HEK293 (cell line): ENCODE data around the gene FGFR4.

Experiments
- CTCF ChIA-PET: fragments of 350-600 bp; formaldehyde crosslinking; extraction: SDS; loops from one replicate; lab custom pipeline; 2021; ENCODE audit warnings: antibody characterized with exemption; lab: Yijun Ruan, JAX
- POLR2A ChIA-PET: fragments of 300-600 bp; formaldehyde crosslinking; extraction: SDS; loops from one replicate; lab custom pipeline; 2020; ENCODE audit warnings: antibody characterized with exemption, inconsistent platforms; lab: Yijun Ruan, JAX
- H3K27ac ChIP-seq: fragments of 200-500 bp; sonication (Bioruptor generic); 2 replicates; pipeline ENCODE4 v1.5.1; 2014; ENCODE audit warnings: low read depth, low read length, control low read depth, inconsistent platforms; ENCODE audit errors: extremely low read depth
- H3K36me3 ChIP-seq, 2 experiments: fragments of 200-500 bp in 1 of 2; sonication (Bioruptor generic) in 1 of 2; 1 replicate in 1 of 2; 2 replicates in 1 of 2; pipeline ENCODE4 v1.5.1; 2014 to 2017; ENCODE audit warnings: inconsistent platforms in 2 of 2, low read length in 2 of 2; ENCODE audit not compliant: control insufficient read depth in 2 of 2, insufficient read depth in 1 of 2
- H3K4me1 ChIP-seq: fragments of 200-500 bp; sonication (Bioruptor generic); 2 replicates; pipeline ENCODE4 v1.5.1; 2014; ENCODE audit warnings: mild to moderate bottlenecking, low read length, inconsistent platforms; ENCODE audit not compliant: control insufficient read depth, insufficient read depth
- H3K4me3 ChIP-seq: 2 replicates; pipeline ENCODE4 v1.5.1; 2011; ENCODE audit warnings: low read depth, mild to moderate bottlenecking, control low read depth, low read length, moderate library complexity
- H3K9me3 ChIP-seq: fragments of 200-500 bp; sonication (Bioruptor generic); 2 replicates; pipeline ENCODE4 v1.5.1; 2014; ENCODE audit warnings: low read depth, low read length, inconsistent platforms; ENCODE audit not compliant: control insufficient read depth, insufficient read depth
- BCL11B ChIP-seq: fragments of 450-650 bp; formaldehyde crosslinking; IDR thresholded peaks from 2 replicates; pipeline ENCODE4 v1.5.1; 2016; ENCODE audit warnings: low read depth, missing biosample characterization, missing genetic modification characterization
- HOXC10 ChIP-seq: sonication (generic); formaldehyde crosslinking; IDR thresholded peaks from 2 replicates; pipeline ENCODE4 v1.8.1; 2023; ENCODE audit warnings: mild to moderate bottlenecking, missing genetic modification reagents
- KLF9 ChIP-seq: fragments of 450-650 bp; formaldehyde crosslinking; IDR thresholded peaks from 2 replicates; pipeline ENCODE4 v1.5.1; 2016; ENCODE audit warnings: missing biosample characterization, missing genetic modification characterization, low read depth
- RBAK ChIP-seq: fragments of 450-650 bp; formaldehyde crosslinking; IDR thresholded peaks from 2 replicates; pipeline ENCODE4 v1.5.1; 2016; ENCODE audit warnings: missing biosample characterization, missing genetic modification characterization
- SCRT2 ChIP-seq: fragments of 450-650 bp; formaldehyde crosslinking; IDR thresholded peaks from 2 replicates; pipeline ENCODE4 v1.5.1; 2016; ENCODE audit warnings: missing biosample characterization, missing genetic modification characterization
- ZBTB17 ChIP-seq: fragments of 450-650 bp; formaldehyde crosslinking; IDR thresholded peaks from 2 replicates; pipeline ENCODE4 v1.5.1; 2016; ENCODE audit warnings: missing biosample characterization, missing genetic modification characterization
- ZBTB7A ChIP-seq: fragments of 450-650 bp; formaldehyde crosslinking; IDR thresholded peaks from 2 replicates; pipeline ENCODE4 v1.5.1; 2016; ENCODE audit warnings: low read depth, missing biosample characterization, missing genetic modification characterization
- ZFP3 ChIP-seq: fragments of 450-650 bp; formaldehyde crosslinking; IDR thresholded peaks from 2 replicates; pipeline ENCODE4 v1.5.1; 2016; ENCODE audit warnings: low read depth, missing biosample characterization, missing genetic modification characterization
- ZIC2 ChIP-seq: fragments of 450-650 bp; formaldehyde crosslinking; IDR thresholded peaks from 2 replicates; pipeline ENCODE4 v1.5.1; 2016; ENCODE audit warnings: missing biosample characterization, missing genetic modification characterization
- ZNF114 ChIP-seq: fragments of 450-650 bp; formaldehyde crosslinking; IDR thresholded peaks from 2 replicates; pipeline ENCODE4 v1.5.0; 2017; ENCODE audit warnings: missing biosample characterization, missing genetic modification characterization
- ZNF133 ChIP-seq: fragments of 450-650 bp; formaldehyde crosslinking; IDR thresholded peaks from 2 replicates; pipeline ENCODE4 v1.5.1; 2016; ENCODE audit warnings: missing biosample characterization, missing genetic modification characterization
- ZNF16 ChIP-seq: fragments of 450-650 bp; formaldehyde crosslinking; IDR thresholded peaks from 2 replicates; pipeline ENCODE4 v1.5.1; 2016; ENCODE audit warnings: low read depth, missing biosample characterization, missing genetic modification characterization
- ZNF174 ChIP-seq: fragments of 450-650 bp; formaldehyde crosslinking; IDR thresholded peaks from 2 replicates; pipeline ENCODE4 v1.5.0; 2017; ENCODE audit warnings: missing biosample characterization, mild to moderate bottlenecking, missing genetic modification characterization
- ZNF2 ChIP-seq: fragments of 450-650 bp; formaldehyde crosslinking; IDR thresholded peaks from 2 replicates; pipeline ENCODE4 v1.5.1; 2016; ENCODE audit warnings: missing biosample characterization, missing genetic modification characterization
- ZNF211 ChIP-seq: fragments of 450-650 bp; formaldehyde crosslinking; IDR thresholded peaks from 2 replicates; pipeline ENCODE4 v1.5.1; 2016; ENCODE audit warnings: low read depth, missing biosample characterization, missing genetic modification characterization
- ZNF214 ChIP-seq: fragments of 450-650 bp; formaldehyde crosslinking; IDR thresholded peaks from 2 replicates; pipeline ENCODE4 v1.5.1; 2017; ENCODE audit warnings: missing biosample characterization, mild to moderate bottlenecking, missing genetic modification characterization, borderline replicate concordance
- ZNF366 ChIP-seq: fragments of 450-650 bp; formaldehyde crosslinking; conservative IDR thresholded peaks from 2 replicates; pipeline ENCODE4 v1.5.1; 2016; ENCODE audit warnings: missing biosample characterization, missing genetic modification characterization
- ZNF404 ChIP-seq: fragments of 450-650 bp; formaldehyde crosslinking; IDR thresholded peaks from 2 replicates; pipeline ENCODE4 v1.5.1; 2017; ENCODE audit warnings: missing biosample characterization, missing genetic modification characterization
- ZNF433 ChIP-seq: fragments of 450-650 bp; formaldehyde crosslinking; IDR thresholded peaks from 2 replicates; pipeline ENCODE4 v1.5.1; 2016; ENCODE audit warnings: missing biosample characterization, missing genetic modification characterization, low read depth
- ZNF449 ChIP-seq: fragments of 450-650 bp; formaldehyde crosslinking; IDR thresholded peaks from 2 replicates; pipeline ENCODE4 v1.5.1; 2017; ENCODE audit warnings: missing biosample characterization, mild to moderate bottlenecking, missing genetic modification characterization, moderate library complexity
- ZNF585B ChIP-seq: fragments of 450-650 bp; formaldehyde crosslinking; IDR thresholded peaks from 2 replicates; pipeline ENCODE4 v1.5.1; 2016; ENCODE audit warnings: missing biosample characterization, missing genetic modification characterization
- ZNF626 ChIP-seq: fragments of 450-650 bp; sonication (Bioruptor Pico); formaldehyde crosslinking; IDR thresholded peaks from 2 replicates; pipeline ENCODE4 v1.5.1; 2018; ENCODE audit warnings: missing biosample characterization, missing genetic modification characterization, inconsistent platforms
- ZNF664 ChIP-seq: fragments of 450-650 bp; formaldehyde crosslinking; IDR thresholded peaks from 2 replicates; pipeline ENCODE4 v1.5.1; 2016; ENCODE audit warnings: missing biosample characterization, missing genetic modification characterization
- ZNF830 ChIP-seq: fragments of 450-650 bp; IDR thresholded peaks from 2 replicates; pipeline ENCODE4 v1.5.0; 2018; ENCODE audit warnings: missing biosample characterization, missing genetic modification characterization, low read depth, mild to moderate bottlenecking, moderate library complexity

The FGFR4 gene

GRCh38 chr5:177128551-177128981 lies 41.9 kb downstream of the FGFR4 start (continued):
- TF ChIP-seq ZNF664 (tag by site-specific recombination) (no peak), ZNF404 (tag by site-specific recombination) (no peak), ZNF174 (tag by site-specific recombination) (no peak), HOXC10 (CRISPR knock-in tag) (no peak), ZNF133 (tag by site-specific recombination) (no peak), ZNF2 (tag by site-specific recombination) (no peak), ZNF433 (no peak), ZIC2 (no peak), ZNF114 (tag by site-specific recombination) (no peak), ZNF16 (tag by site-specific recombination) (no peak)
- TF ChIP-seq, all 188 proteins: peak for 0

- TF ChIP-seq KLF9 (tag by site-specific recombination), result no peak
- TF ChIP-seq ZBTB17 (tag by site-specific recombination), result peak; percentile 35
- TF ChIP-seq, all 188 proteins: peak for 1
- ChIA-PET CTCF (interaction anchor here (1.0 kb wide), 1 partner anchor 17 kb away, joined by 3 read pairs; no protein-coding TSS in a partner anchor), POLR2A (interaction anchor here (0.6 kb wide), 1 partner anchor 13 kb away, joined by 3 read pairs; no protein-coding TSS in a partner anchor)
- H3K9me3 ChIP-seq, result no peaks in the 10 kb centered on the region
- H3K4me3 ChIP-seq, result no peak overlapping the region
- H3K4me1 ChIP-seq, result peaks cover 7% of the 10 kb centered on the region
- peaks cover 3 to 6% of the 10 kb centered on the region in 2 experiments for H3K36me3 ChIP-seq
- no peak overlapping the region for H3K27ac ChIP-seq
Measured at GRCh38 chr5:177130211-177131018, 43.7 kb downstream of the FGFR4 start.

- ChIA-PET POLR2A (interaction anchor here (0.5 kb wide), 1 partner anchor 402 kb away, joined by 3 read pairs; no protein-coding TSS in a partner anchor), CTCF (no interaction called here)
- Histone ChIP-seq H3K36me3 (peaks cover 8 to 12% of the 10 kb centered on the region in 2 experiments), H3K4me3 (no peak overlapping the region), H3K9me3 (no peaks in the 10 kb centered on the region), H3K27ac (no peak overlapping the region), H3K4me1 (peaks cover 12% of the 10 kb centered on the region)
- TF ChIP-seq ZNF211 (tag by site-specific recombination), result no peak
- no peak for TF ChIP-seq ZNF626
- TF ChIP-seq ZBTB7A (tag by site-specific recombination), result no peak
- no peak for TF ChIP-seq ZNF585B
- no peak for TF ChIP-seq ZNF2 (tag by site-specific recombination)
- TF ChIP-seq RBAK (tag by site-specific recombination), result no peak
- no peak for TF ChIP-seq ZNF830
- no peak for TF ChIP-seq SCRT2 (tag by site-specific recombination)
- TF ChIP-seq BCL11B (tag by site-specific recombination), result no peak
- no peak for TF ChIP-seq ZNF449 (tag by site-specific recombination)
- no peak for TF ChIP-seq ZNF214 (tag by site-specific recombination)
- TF ChIP-seq ZFP3 (tag by site-specific recombination), result no peak
- TF ChIP-seq ZNF366 (tag by site-specific recombination), result no peak
Measured at GRCh38 chr5:177131019-177131320, 44.3 kb downstream of the FGFR4 start.
